ENCODE results near the gene RAB3IL1. TPM values are rescaled to one million over a fixed set of nuclear protein-coding genes. Genes with fewer than 3 reads are reported as not detected.

RAB3IL1 gene
- total RNA-seq, 1 experiment from 2014 or later = 18.1 TPM

DNA sequence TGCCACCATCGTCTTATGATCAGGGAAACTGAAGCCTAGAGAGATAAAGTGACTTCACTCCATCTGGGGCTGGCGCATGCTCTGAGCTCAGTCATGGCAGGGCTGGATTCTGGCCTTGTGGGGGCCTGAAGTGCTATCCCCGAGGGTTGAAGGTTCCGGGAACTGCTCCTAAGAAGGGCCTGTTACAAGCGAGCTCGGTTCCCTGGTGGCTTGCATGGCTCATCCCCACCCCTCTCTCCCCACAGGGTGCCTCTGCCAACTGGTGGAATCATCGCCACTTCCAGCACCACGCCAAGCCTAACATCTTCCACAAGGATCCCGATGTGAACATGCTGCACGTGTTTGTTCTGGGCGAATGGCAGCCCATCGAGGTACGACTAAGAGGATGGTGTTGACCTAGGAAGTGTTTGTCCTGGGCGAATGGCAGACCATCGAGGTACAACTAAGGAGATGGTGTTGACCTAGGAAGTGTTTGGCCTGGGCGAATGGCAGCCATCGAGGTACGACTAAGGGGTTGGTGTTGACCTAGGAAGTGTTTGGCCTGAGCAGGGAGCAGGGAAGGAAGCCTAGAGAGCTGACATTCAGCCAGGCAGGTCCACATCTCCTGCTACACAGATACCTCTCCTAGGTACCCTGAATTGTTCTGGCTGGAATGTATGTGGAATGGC is 69.3 kb downstream of the RAB3IL1 start:
- intact Hi-C loops (cut with micrococcal nuclease) = no loop called here
- RAD21 ChIA-PET (ENCODE audit: low non-redundant PET in 1 of 2, low total read pairs in 2 of 2, uncharacterized antibody in 2 of 2, unreplicated experiment in 2 of 2) = no interaction called here
- TF ChIP-seq EZH2 (IDR thresholded peaks at IDR 0.05) (no peak), SRF (IDR thresholded peaks at IDR 0.05; ENCODE audit: low read depth) (no peak), JUND (IDR thresholded peaks at IDR 0.05) (no peak), TCF7L2 (IDR thresholded peaks at IDR 0.05; ENCODE audit: borderline replicate concordance, extremely low read depth, insufficient read depth, insufficient read length) (no peak), ELF1 (IDR thresholded peaks at IDR 0.05; ENCODE audit: borderline replicate concordance, low read depth) (no peak), CBX3 (IDR thresholded peaks at IDR 0.05; ENCODE audit: low read depth) (no peak), EZH2phosphoT487 (IDR thresholded peaks at IDR 0.05; ENCODE audit: borderline replicate concordance) (no peak), POLR2A (IDR thresholded peaks at IDR 0.05; ENCODE audit: borderline replicate concordance, extremely low read depth, insufficient read depth, insufficient read length) (no peak), CEBPB (IDR thresholded peaks at IDR 0.05; ENCODE audit: low read depth) (no peak), POLR2AphosphoS5 (IDR thresholded peaks at IDR 0.05; ENCODE audit: low read depth, low read length) (no peak), ZNF274 (IDR thresholded peaks at IDR 0.05; ENCODE audit: low read depth, low read length) (no peak), FOSL1 (IDR thresholded peaks at IDR 0.05; ENCODE audit: low read depth) (no peak), YY1 (IDR thresholded peaks at IDR 0.05; ENCODE audit: extremely low read depth, insufficient replicate concordance, low read depth, low read length) (no peak), SP1 (IDR thresholded peaks at IDR 0.05; ENCODE audit: low read depth) (no peak), SIN3A (IDR thresholded peaks at IDR 0.05; ENCODE audit: low read depth) (no peak), EGR1 (IDR thresholded peaks at IDR 0.05; ENCODE audit: low read depth) (no peak)
- TF ChIP-seq, protein P1, sequence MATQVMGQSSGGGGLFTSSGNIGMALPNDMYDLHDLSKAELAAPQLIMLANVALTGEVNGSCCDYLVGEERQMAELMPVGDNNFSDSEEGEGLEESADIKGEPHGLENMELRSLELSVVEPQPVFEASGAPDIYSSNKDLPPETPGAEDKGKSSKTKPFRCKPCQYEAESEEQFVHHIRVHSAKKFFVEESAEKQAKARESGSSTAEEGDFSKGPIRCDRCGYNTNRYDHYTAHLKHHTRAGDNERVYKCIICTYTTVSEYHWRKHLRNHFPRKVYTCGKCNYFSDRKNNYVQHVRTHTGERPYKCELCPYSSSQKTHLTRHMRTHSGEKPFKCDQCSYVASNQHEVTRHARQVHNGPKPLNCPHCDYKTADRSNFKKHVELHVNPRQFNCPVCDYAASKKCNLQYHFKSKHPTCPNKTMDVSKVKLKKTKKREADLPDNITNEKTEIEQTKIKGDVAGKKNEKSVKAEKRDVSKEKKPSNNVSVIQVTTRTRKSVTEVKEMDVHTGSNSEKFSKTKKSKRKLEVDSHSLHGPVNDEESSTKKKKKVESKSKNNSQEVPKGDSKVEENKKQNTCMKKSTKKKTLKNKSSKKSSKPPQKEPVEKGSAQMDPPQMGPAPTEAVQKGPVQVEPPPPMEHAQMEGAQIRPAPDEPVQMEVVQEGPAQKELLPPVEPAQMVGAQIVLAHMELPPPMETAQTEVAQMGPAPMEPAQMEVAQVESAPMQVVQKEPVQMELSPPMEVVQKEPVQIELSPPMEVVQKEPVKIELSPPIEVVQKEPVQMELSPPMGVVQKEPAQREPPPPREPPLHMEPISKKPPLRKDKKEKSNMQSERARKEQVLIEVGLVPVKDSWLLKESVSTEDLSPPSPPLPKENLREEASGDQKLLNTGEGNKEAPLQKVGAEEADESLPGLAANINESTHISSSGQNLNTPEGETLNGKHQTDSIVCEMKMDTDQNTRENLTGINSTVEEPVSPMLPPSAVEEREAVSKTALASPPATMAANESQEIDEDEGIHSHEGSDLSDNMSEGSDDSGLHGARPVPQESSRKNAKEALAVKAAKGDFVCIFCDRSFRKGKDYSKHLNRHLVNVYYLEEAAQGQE (IDR thresholded peaks at IDR 0.05; ENCODE audit: low read depth) = no peak
- TF ChIP-seq, protein P2, sequence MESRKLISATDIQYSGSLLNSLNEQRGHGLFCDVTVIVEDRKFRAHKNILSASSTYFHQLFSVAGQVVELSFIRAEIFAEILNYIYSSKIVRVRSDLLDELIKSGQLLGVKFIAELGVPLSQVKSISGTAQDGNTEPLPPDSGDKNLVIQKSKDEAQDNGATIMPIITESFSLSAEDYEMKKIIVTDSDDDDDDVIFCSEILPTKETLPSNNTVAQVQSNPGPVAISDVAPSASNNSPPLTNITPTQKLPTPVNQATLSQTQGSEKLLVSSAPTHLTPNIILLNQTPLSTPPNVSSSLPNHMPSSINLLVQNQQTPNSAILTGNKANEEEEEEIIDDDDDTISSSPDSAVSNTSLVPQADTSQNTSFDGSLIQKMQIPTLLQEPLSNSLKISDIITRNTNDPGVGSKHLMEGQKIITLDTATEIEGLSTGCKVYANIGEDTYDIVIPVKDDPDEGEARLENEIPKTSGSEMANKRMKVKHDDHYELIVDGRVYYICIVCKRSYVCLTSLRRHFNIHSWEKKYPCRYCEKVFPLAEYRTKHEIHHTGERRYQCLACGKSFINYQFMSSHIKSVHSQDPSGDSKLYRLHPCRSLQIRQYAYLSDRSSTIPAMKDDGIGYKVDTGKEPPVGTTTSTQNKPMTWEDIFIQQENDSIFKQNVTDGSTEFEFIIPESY (IDR thresholded peaks at IDR 0.05; ENCODE audit: extremely low read depth, insufficient replicate concordance, low read length) = no peak
- TF ChIP-seq, protein P3, sequence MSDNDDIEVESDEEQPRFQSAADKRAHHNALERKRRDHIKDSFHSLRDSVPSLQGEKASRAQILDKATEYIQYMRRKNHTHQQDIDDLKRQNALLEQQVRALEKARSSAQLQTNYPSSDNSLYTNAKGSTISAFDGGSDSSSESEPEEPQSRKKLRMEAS (IDR thresholded peaks at IDR 0.05) = no peak
- TF ChIP-seq, protein P4, sequence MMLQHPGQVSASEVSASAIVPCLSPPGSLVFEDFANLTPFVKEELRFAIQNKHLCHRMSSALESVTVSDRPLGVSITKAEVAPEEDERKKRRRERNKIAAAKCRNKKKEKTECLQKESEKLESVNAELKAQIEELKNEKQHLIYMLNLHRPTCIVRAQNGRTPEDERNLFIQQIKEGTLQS (IDR thresholded peaks at IDR 0.05) = no peak
- Histone ChIP-seq H3K4me1 (ENCODE audit: control insufficient read depth in 1 of 2, insufficient read depth in 2 of 2, low read length in 2 of 2) (no peaks in the 10 kb centered on the region), H3K36me3 (ENCODE audit: control insufficient read depth in 1 of 2, insufficient read depth in 2 of 2, low read length in 2 of 2) (no peaks in the 10 kb centered on the region), H3K27ac (ENCODE audit: low read depth, low read length) (no peak overlapping the region), H3K9ac (ENCODE audit: low read length) (no peak overlapping the region), H2AFZ (ENCODE audit: low read depth, low read length, poor library complexity, severe bottlenecking) (no peak overlapping the region), H3K4me3 (replicated peaks in 1 of 2; ENCODE audit: low read depth in 1 of 2, low read length in 2 of 2) (no peak overlapping the region), H3K9me3 (ENCODE audit: control insufficient read depth in 1 of 2, insufficient read depth in 1 of 2, low read depth in 1 of 2, low read length in 2 of 2) (no peaks in the 10 kb centered on the region), H3K9me2 (ENCODE audit: insufficient read depth) (no peaks in the 10 kb centered on the region), H3K4me2 (ENCODE audit: low read length) (no peak overlapping the region), H3K79me2 (ENCODE audit: insufficient read depth, low read length) (no peaks in the 10 kb centered on the region), H4K20me1 (ENCODE audit: insufficient read depth) (no peaks in the 10 kb centered on the region), H3K27me3 (ENCODE audit: insufficient read depth, low read length) (no peaks in the 10 kb centered on the region)
- DNase-seq (ENCODE audit: low read depth, low spot score) = no peak
- no TSS peak for BruUV-seq (replicated peaks)
- POLR2A ChIA-PET = no interaction called here
- CTCF ChIA-PET = no interaction called here
- ATAC-seq = no peak

Data from HCT116 (cell line).